Activated CD4-positive, CD25-positive, alpha-beta regulatory T cell (primary cell): ENCODE results near the gene ST8SIA6.

Experiments
- DNase-seq, 4 experiments: peaks; one replicate each; lab custom pipeline; 2025; lab: John Stamatoyannopoulos, UW

Gene ST8SIA6

DNA sequence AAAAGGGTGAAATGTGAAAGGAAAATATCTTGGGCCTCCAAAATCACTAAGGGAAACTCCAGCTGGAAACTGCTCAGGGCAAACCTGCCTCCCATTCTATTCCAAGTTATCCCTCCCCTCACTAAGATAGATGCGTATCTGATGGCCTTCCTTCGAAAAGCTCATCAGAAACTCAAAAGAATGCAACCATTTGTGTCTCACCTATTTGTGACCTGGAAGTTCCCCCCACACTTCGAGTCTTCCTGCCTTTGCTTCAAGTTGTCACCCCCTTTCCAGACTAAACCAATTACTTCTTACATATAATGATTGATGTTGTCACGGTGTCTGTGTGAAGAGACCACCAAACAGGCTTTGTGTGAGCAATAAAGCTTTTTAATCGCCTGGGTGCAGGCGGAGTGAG is 69.3 kb downstream of the ST8SIA6 start:
- DNase-seq, result no peak

DNA sequence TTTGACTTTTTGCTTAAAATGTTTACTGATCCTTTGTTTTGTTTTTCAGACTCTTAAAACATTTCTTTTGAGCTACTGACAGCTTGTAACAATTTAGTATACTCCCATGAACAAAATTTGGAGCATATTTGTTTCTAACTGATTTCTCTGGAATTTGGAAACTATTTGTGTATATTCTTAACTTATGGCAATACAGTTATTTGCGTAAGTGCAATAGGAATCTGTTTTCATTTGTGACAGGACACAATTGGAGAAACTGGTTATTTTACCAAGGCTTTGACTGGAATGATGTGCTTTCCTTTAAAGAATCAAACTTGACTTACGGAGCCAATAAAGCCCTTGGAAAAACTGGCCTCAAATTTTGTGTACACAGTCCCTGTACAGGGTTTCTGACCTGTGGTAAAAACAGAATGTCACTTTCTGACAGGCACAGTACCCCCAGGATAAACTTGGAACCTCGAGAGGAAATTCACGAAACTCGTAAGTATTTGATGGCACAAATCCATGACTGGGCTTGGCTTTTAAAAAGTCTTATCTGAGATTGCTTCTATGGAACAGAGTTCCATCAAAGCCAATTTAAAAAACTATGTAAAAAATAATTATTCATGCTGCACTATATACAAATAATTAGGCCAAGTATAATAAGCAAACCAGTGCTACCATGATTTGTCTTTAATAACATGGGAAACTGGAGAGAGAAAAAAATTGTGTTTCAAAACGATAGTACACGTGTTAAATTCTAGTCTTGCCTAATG is 70.4 kb downstream of the ST8SIA6 start:
- DNase-seq, result no peak

DNA sequence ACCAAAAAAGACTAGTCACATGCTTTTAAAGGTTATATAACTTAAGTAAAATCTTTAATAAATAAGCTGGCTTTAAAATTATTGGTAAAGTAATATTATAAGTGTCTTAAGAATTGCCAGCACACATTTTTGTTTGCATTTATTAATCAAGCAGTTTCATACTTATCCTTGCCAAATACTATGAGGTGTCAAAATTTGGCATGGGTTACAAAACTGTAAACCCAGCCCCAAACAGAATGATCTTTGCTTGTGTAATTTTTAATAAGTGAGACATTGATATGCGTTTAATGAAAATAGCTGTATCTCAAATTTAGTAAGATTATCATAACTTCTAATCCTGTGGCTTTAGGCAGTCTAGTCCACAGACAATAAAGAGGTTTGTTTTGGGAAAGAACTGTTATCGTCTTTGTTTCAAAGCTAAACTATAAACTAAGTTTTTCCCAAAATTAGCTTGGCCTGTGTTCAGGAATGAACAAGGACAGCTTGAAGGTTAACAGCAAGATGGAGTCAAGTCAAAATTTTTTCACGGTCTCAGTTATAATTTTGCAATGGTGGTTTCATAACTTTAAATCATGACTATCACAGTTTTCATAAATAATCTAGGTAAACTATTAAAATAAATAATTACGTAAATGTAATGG is 72.8 kb downstream of the ST8SIA6 start:
- DNase-seq, result no peak

DNA sequence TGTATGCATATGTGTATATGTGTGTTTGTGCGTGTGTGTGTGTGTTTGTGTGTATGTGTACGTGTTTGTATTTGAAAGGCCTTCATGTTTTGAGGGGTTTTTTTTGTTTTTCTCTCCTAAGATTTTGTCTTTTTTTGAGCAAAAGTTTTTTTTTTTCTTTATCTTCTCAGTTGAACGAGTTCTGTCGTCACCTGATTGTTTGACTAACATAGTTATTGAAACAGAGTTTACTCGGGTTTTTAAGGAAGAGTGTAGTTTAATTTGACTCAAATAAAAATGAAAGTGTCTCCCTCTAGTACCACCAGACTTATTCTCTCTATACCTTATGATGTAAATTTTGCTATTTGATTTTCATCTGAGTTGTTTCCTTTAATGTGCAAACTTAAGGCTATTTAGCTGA is 73.5 kb downstream of the ST8SIA6 start:
- DNase-seq, result no peak

DNA sequence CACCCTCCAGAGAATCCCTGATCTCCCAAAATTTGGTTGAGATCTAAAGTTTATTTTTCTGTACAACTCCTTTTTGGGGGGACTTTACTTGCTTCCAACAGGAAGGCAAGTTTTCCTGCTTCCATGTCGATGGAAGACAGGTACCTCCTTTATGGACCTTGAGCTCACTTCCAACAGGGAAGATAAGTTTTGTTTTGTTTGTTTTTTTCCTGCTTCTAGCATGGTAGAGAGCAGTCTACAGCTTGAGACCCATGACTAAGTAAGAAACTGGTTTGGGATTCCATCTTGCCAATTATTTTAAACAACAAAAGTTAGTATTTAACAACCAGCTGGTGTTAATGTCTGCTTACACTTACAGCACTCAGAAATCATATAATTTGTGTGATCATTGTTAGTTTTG is 74.4 kb downstream of the ST8SIA6 start:
- DNase-seq, result no peak

DNA sequence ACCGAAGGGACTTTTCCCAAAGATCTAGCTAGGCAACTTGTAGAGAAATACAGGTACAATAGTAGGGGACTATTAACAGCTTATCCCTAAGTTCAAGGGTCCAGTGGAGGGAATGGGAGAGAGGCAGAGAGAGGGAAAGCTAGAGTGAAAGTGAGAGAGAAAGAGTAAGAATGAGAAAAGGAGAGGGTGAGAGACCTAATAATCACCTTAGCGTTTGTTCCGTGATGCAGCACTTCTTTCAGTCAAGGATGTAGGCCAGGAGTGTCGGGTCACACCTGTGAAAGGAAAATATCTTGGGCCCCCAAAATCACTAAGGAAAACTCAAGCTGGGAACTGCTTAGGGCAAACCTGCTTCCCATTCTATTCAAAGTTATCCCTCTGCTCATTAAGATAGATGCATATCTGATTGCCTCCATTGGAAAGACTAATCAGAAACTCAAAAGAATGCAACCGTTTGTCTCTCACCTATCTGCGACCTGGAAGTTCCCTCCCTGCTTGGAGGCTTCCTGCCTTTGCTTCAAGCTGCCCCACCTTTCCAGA is 75.2 kb downstream of the ST8SIA6 start:
- no peak for DNase-seq

DNA sequence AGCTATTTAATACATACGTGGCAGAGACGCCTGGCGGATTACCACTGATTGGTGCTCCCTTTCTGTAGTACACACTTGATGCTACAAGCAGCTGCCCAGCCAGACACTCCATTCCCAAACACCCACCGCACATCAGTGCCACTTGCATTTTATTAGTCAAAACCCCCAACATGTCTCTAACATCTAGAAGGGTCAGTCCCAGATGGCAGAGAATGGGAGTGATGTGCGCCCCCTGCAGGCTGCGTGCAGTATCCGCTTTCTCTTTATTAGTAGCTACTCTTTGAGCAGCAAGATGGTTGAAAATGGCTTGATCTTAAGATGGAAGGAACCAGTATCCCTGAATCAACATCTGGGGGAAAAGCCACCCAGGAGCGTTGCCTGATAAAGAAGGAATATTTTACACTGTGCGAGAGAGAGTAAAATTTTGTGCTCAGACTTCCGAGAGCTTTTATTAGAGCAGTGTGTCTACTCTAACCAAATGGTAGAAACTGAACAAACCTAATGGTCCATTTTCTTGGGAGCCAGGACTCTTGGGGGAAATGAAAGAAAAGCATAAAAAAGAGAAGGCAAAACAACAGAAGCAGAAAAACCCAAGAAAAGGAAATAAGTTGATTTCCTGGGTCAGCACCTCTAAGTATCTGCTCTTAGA is 78.3 kb downstream of the ST8SIA6 start:
- peak in 1 of 4 experiments; percentile 4 for DNase-seq

DNA sequence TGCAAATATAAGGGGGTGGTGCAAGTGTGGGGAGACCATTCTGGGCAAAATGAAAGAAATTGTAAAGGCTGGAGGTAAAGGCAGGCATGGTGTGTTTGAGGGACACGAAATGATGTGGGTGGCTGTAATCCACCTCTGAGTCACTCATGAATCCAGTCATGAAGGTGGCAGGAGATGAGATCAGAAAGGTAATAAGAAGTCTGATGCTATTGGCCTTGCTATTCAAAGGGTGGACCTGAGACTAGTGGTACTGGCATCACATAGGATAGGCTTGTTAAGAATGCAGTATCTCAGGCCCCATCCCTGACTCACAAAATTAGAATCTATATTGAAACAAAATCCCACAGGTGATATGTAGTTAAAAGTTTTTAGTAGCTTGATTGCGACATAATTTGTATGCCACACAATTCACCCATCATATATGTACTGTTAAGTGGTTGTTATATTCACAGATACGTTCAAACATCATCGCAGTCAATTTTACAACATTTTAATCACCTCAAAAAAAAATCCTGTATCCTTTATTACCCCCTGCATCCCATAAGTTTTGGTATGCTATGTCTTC is 85.6 kb downstream of the ST8SIA6 start:
- DNase-seq, result no peak

DNA sequence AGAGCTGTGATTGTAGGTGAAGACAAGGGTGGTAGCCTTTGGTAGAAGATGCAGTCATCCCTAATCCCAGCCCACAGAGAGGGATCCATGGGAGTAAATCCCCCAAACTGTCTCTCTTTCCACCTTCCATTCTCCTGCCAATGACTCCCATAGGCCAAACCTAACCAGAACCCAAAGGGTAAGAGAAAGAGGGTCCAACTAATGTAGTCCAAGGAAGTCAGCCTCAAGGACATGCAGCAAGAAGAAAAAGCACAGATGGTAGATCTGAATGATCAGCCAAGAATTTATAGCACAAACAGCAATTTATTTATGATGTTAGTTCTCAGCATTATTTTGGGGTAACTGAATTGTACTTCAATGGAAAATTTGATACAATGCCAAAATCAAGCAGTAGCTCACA is 87.7 kb downstream of the ST8SIA6 start:
- no peak for DNase-seq

DNA sequence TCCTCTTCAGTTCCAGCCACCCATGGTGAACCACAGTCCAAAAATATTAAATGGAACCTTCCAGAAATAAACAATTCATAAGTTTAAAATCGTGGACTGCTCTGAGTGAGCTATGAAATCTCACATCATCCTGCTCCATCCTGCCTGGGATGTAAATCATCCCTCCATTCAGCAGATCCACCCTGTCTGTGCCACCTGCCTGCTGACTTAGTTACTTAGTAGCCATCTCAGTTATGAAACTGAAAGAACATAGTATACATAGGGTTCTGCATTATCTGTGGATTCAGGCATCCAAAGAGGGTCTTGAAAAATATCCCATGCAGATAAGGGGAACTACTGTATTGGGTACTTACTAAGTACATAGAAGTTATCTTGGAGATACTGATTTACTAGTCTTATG is 89.0 kb downstream of the ST8SIA6 start:
- DNase-seq, result no peak

DNA sequence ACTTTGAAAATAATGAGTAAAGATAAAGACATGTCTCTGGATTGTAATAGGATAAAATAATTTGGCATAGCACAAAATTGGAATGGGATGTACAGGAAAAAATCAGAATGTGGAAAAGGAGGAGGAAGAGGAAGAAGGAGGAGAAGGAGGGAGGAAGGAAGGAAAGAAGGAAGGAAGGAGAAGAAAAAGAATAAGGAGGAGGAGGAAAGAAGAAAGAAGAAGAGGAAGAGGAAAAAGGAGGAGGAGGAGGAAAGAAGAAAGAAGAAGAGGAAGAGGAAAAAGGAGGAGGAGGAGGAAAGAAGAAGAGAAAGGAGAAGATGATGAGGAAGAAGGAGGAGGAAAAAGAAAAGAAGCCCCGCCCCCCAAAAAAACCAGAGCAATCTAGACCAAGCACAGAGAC is 95.9 kb downstream of the ST8SIA6 start:
- DNase-seq, result no peak

DNA sequence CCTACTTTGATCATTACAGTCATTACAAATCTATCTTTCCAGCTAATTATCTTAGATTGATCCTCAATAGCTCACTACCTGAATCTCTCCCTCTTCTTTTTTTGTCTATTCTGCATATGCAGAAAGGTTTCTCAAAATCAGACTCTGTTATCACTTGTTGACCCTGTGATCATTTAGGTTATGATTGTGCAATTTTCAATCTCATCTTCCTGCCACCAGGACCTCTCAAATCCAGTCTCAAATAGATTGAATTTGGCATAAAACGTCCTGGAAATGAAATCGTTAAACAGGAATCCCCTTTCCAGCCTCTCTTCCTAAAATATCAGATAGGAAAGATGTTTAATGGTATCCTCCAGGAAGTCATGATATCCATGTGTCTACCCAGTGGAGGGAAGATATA is 96.6 kb downstream of the ST8SIA6 start:
- no peak for DNase-seq

DNA sequence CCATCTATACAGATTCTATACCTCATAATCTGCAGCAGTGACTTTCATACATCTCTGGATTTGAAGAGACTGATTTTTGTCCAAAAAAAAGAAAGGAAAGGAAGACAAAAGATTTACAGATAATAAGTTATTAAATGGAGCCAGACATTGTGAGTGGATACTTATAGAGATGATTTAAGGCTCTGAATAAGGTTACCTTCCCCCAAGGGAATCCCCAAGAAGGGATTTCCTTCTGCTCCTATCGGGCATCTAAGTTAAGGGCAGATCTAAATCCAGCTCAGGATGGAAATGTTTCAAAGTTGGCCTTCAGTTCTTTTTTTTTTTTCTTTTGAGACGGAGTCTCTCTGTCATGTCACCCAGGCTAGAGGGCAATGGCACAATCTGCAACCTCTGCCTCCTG is 97.6 kb downstream of the ST8SIA6 start:
- no peak for DNase-seq

DNA sequence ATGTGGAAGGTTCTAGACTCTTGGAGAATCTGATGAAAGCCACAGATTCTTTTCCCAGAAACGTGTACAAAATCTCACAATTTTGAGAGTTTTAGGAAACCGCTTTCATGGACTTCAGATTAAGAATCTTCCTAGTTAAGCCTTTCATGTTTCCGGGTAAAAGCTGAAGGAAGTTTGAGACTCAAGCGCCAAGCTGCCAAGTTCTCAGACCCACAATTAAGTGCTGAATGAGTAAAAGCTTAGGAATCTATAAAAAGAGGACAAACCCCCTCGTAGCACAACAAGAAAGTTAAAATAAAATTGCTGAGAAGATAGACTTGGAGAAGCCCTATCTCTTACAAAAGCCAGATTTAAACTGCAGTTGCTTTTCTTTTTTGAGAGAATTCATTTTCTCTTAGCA is 99.6 kb downstream of the ST8SIA6 start:
- no peak for DNase-seq

DNA sequence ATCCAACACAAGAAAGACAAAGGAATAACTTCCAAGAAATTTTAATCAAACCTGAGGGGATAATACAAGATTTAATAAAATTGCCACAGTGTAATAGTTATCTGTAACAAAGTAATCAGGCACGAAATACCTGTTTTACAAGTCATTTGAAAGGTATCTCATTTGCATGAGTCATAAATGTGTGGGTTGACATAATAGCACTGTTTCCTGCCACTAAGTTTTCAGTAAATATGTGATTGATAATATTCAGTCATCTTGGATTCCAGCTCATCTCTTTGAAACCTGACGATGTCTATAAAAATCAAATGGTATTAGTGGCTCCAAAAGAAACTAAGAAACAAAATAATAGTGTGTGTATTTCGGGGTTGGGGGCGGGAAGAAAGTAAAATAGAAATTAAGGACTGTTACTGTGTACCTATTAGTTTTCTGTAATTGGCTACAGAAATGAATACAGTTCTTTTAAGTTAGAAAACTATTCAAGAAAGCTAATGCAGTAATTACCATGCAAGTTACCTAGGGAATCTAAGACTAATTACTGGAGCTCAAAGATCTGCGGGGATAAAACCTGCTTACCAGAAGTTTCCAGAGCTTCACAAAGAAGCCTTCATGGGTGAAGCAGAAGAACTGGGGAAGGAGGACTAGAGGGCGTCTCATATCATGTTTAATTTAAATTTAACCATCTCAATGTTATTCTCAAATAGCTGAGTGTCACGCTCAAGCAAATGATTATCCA is 100.7 kb downstream of the ST8SIA6 start:
- DNase-seq, result no peak

DNA sequence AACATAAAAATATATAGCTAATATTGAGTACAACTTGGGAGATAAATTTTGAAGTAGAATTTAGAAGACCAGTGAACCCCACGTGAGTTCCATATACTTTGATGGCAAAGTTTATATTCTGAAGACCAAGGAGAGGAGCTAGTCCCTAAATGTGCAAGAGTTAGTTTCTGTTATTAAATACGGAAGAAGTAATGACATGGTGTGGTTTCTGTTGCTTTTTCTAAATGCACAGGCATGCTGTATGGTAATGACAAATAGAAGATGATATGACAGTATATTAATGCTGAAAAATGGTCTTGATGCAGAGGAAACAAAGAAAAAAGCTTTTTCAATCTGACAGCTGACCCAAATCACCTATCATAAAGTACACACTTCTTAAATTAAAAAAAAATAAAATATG is 101.8 kb downstream of the ST8SIA6 start:
- no peak for DNase-seq

DNA sequence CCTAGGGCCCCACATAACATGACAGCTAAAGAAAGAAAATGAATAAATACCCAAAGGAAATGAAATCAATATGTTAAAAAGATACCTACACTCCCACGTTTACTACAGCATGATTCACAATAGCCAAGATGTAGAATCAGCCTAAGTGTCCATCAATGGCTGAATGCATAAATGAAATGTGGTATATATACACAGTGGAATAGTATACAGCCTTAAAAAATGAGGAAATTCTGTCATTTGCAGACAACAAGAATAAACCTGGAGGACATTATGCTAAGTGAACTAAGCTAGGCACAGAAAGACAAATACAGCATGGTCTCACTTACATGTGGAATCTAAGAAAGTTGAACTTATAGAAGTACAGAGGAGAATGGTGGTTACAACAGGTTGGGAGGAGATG is 102.9 kb downstream of the ST8SIA6 start:
- no peak for DNase-seq

DNA sequence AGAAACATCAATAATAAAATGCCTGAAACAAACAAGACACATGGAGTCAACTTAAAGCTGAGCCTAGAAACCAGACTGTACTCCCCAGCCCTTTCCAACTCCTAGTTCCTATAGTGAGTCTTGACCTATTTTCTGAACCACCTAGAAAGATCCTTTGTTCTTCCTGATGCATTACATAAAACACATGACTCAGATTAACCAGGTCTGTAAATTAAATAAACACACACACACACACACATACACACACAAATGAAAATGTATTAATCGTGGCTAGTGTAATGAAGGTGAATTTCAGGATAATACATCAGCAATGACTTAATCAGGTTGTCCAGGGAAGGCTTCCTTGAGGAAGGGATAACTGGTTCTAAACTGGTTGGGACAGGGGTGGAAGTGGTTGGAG is 104.7 kb downstream of the ST8SIA6 start:
- DNase-seq, result no peak

DNA sequence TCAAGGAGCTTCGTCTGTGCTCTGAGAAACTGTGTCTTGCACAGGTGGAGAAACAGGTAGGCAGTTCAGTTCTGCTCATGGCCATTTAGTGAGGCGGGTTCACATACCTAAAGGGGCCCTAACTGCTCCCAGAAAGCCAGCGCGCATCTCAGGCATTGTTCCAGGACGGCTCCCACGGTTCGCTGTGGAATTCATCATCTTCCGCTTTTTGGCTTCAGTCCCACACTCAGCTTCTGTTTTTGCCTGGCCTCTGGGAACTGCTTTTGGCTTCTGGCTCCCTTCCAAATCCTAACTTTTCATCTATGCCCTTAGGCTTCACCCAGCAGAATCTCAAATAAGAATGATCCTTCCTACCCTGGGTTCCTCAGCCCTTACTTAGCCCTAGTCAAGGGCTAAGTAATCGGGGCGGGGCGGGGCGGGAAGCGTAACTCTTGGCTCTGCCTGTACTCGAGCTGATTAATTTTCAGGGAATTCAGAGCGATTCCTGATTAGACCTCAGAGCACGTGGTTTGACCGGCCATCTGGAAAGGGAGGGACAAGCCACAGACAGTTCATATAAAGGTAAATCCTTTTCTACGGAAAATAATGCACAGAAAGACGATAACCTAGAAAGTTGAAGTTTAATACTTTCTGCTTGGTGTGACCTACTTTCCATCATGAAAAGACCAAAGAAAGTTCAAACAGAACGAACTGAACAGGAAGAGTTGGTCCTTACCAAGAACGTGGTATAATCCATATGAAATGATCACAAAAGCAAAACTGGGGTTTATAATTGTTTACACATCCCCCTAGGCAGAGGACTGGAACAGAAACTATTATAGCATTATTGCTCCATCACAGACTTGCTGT is 105.7 kb downstream of the ST8SIA6 start:
- no peak for DNase-seq

DNA sequence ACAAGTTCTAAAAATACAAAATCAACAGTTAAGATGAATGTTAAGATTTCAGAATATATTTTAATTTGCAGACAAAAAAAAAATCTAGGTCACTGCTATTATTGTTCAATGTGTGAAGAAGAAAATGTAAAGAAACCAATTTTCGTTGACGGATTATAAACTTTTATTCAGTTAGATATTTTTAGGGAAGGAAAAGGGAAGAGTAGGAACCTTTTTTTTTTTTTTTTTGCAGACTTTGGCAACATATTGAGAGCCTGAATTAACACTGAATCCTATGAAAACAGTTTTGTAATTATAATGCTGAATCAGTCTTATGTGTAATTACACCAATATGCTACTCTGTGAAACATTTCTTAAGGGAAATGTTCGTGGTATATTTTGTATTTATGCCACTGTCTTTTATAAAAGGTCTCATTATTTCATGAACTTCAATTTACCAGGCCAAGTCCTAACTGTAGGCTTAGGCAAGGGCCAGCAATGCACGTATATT is 106.3 kb downstream of the ST8SIA6 start:
- no peak for DNase-seq

DNA sequence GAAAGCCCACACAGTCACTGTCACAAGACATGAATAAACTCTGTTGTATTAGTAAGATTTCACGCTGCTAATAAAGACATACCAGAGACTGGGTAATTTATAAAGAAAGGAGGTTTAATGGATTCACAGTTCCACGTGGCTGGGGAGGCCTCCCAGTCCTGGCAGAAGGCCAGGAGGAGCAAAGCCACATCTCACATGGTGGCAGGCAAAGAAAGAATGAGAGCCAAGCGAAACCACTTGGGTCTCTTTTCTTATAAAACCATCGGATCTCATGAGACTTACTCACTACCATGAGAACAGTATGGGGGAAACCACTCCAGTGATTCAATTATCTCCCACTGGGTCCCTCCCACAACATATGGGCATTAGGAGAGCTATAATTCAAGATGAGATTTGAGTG is 110.2 kb downstream of the ST8SIA6 start:
- no peak for DNase-seq
